Esophagus muscularis mucosa (tissue), 4 donors: ENCODE measurements around the gene UBAC2. TPM values are rescaled to one million over a fixed set of nuclear protein-coding genes. Genes with fewer than 3 reads are reported as not detected.
"Not testable (repeated sequence)": the region's sequence is repeated elsewhere in the genome, so short reads cannot be mapped to it uniquely, and the experiment has no call there.

ENCODE experiments used
- DNase-seq: peaks from one replicate; pipeline ENCODE4 v3.0.0-alpha.2; 2017; ENCODE audit errors: extremely low spot score
- H3K27ac ChIP-seq, 4 donors: fragments of 200-600 bp; sonication (generic); replicated peaks in 1 of 4; 1 replicate in 3 of 4; 2 replicates in 1 of 4; pipeline ENCODE4 v1.5.1; 2016 to 2019; ENCODE audit warnings: mild to moderate bottlenecking in 1 of 4
- H3K27me3 ChIP-seq, 4 donors: fragments of 200-600 bp; sonication (generic); one replicate each; pipeline versions ENCODE4 v1.5.1 to v1.6.0; 2016 to 2019
- H3K36me3 ChIP-seq, 4 donors: fragments of 200-600 bp; sonication (generic); one replicate each; pipeline ENCODE4 v1.5.1; 2016 to 2019
- H3K4me1 ChIP-seq, 4 donors: fragments of 200-600 bp; sonication (generic); one replicate each; pipeline ENCODE4 v1.5.1; 2016 to 2019
- H3K4me3 ChIP-seq, 4 donors: fragments of 200-600 bp; sonication (generic); 1 replicate in 2 of 4; 2 replicates in 2 of 4; pipeline ENCODE4 v1.5.1; 2016 to 2019; ENCODE audit warnings: mild to moderate bottlenecking in 4 of 4, moderate library complexity in 1 of 4
- H3K9me3 ChIP-seq, 4 donors: fragments of 200-600 bp; sonication (generic); 1 replicate in 3 of 4; 2 replicates in 1 of 4; pipeline ENCODE4 v1.5.1; 2016 to 2019
- EP300 ChIP-seq: sonication (generic); formaldehyde crosslinking; IDR thresholded peaks from one replicate; pipeline ENCODE4 v1.6.1; 2017; ENCODE audit warnings: antibody characterized with exemption
- POLR2A ChIP-seq: fragments of 450-650 bp; IDR thresholded peaks from one replicate; pipeline ENCODE4 v1.6.1; 2017; ENCODE audit warnings: antibody characterized with exemption, moderate library complexity, mild to moderate bottlenecking, low read depth
- POLR2AphosphoS5 ChIP-seq, 2 donors: sonication (generic); formaldehyde crosslinking; IDR thresholded peaks; one replicate each; pipeline ENCODE4 v1.6.1; 2017; ENCODE audit warnings: antibody characterized with exemption in 2 of 2
- WGBS: methylation state at CpG from one replicate; pipeline ENCODE4 v1.1.5; 2018; 5-methylcytosine and 5-hydroxymethylcytosine counted together
- intact Hi-C: fragments of 100-400 bp; cut with DNase I; formaldehyde crosslinking; loops from one replicate; pipeline ENCODE4 v1.15.1; 2023
- total RNA-seq, 4 donors: library from RNA; depleted of rRNA; stranded (reverse); fragments of >200 nt; gene quantifications; one replicate each; pipeline versions ENCODE4 v1.1.0 to v1.2.1, GENCODE V29; 2016
- TF ChIP-seq, protein P1 (sequence below), 3 experiments: fragments of 200-600 bp in 2 of 3; fragments of 450-650 bp in 1 of 3; sonication (generic) in 2 of 3; IDR thresholded peaks; one replicate each; pipeline ENCODE4 v1.5.1; 2017 to 2019; ENCODE audit warnings: antibody characterized with exemption in 3 of 3, mild to moderate bottlenecking in 2 of 3, moderate library complexity in 1 of 3

The UBAC2 gene
- total RNA-seq, 4 donors from 2014 or later, result 42.6 to 62.1 (median 50.9) TPM

DNA sequence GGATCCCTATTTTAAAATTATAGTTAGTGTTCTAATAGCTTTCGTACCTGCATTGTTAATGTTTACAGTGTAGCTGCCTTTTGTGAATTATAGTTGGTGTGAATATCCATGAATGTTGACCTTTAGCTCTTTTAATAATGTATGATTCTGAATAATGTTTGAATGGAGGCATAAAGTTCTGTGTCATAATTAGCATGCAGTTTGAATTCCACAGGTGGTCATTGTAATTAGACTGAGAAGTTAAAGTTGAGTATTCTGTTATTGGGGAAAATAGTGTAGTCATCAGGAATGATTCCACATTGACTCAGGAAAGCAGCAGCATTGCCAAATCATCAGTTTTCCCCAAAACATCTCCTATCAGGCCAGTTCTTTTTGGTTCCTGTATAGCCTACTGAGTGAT lies 45.4 kb downstream of the UBAC2 start:
- Histone ChIP-seq H3K9me3 (no peaks in the 10 kb centered on the region), H3K27ac (no peak overlapping the region), H3K4me1 (no peaks in the 10 kb centered on the region), H3K4me3 (no peak overlapping the region), H3K27me3 (no peaks in the 10 kb centered on the region), H3K36me3 (peaks cover 0 to 57% (median 13%) of the 10 kb centered on the region in 4 donors)
- DNase-seq, result no peak
- TF ChIP-seq EP300 (no peak), POLR2AphosphoS5 (IDR thresholded peaks at IDR 0.05) (no peak), POLR2A (no peak)
- TF ChIP-seq, protein P1, sequence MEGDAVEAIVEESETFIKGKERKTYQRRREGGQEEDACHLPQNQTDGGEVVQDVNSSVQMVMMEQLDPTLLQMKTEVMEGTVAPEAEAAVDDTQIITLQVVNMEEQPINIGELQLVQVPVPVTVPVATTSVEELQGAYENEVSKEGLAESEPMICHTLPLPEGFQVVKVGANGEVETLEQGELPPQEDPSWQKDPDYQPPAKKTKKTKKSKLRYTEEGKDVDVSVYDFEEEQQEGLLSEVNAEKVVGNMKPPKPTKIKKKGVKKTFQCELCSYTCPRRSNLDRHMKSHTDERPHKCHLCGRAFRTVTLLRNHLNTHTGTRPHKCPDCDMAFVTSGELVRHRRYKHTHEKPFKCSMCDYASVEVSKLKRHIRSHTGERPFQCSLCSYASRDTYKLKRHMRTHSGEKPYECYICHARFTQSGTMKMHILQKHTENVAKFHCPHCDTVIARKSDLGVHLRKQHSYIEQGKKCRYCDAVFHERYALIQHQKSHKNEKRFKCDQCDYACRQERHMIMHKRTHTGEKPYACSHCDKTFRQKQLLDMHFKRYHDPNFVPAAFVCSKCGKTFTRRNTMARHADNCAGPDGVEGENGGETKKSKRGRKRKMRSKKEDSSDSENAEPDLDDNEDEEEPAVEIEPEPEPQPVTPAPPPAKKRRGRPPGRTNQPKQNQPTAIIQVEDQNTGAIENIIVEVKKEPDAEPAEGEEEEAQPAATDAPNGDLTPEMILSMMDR (IDR thresholded peaks at IDR 0.05), result no peak
- WGBS, result 94% methylated on average over 1 of the region's 1 CpG
- intact Hi-C loops, result no loop called here

DNA sequence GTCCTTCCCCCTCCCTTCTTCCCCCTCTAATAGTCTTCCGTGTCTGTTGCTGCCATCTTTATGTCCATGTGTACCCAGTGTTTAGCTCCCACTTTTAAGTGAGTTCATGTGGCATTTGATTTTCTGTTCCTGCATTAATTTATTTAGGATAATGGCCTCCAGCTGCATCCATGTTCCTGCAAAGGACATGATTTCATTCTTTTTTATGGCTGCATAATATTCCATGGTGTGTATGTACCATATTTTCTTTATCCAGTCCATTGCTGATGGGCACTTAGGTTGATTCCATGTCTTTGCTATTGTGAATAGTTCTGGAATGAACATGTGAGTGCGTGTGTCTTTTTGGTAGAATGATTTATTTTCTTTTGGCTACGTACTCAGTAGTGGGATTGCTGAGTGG lies 48.5 kb downstream of the UBAC2 start:
- H3K27me3 ChIP-seq, H3K9me3 ChIP-seq, intact Hi-C loops, H3K4me1 ChIP-seq, DNase-seq, H3K27ac ChIP-seq, H3K4me3 ChIP-seq: not testable (repeated sequence)
- 96% methylated on average over 3 of the region's 3 CpGs for WGBS
- peaks cover 0 to 43% (median 11%) of the 10 kb centered on the region in 4 donors for H3K36me3 ChIP-seq

- H3K27ac ChIP-seq, DNase-seq, H3K27me3 ChIP-seq, H3K9me3 ChIP-seq, intact Hi-C loops, H3K4me1 ChIP-seq, H3K4me3 ChIP-seq: not testable (repeated sequence)
- peaks cover 0 to 39% (median 11%) of the 10 kb centered on the region in 4 donors for H3K36me3 ChIP-seq
- 95% methylated on average over 2 of the region's 2 CpGs for WGBS
Measured at GRCh38 chr13:99249606-99250005, 49.0 kb downstream of the UBAC2 start.

- Histone ChIP-seq H3K27ac (no peak overlapping the region), H3K27me3 (no peaks in the 10 kb centered on the region), H3K4me1 (peaks cover 0 to 9% (median 4%) of the 10 kb centered on the region in 4 donors), H3K36me3 (peaks cover 0 to 28% (median 7%) of the 10 kb centered on the region in 4 donors), H3K4me3 (no peak overlapping the region), H3K9me3 (no peaks in the 10 kb centered on the region)
- intact Hi-C loops, result no loop called here
- TF ChIP-seq POLR2AphosphoS5 (IDR thresholded peaks at IDR 0.05) (no peak), EP300 (no peak), POLR2A (no peak)
- TF ChIP-seq, protein P1 (IDR thresholded peaks at IDR 0.05), result no peak
- no peak for DNase-seq
- 85% methylated on average over 5 of the region's 5 CpGs for WGBS
Measured at GRCh38 chr13:99250982-99251825, 50.5 kb downstream of the UBAC2 start.

DNA sequence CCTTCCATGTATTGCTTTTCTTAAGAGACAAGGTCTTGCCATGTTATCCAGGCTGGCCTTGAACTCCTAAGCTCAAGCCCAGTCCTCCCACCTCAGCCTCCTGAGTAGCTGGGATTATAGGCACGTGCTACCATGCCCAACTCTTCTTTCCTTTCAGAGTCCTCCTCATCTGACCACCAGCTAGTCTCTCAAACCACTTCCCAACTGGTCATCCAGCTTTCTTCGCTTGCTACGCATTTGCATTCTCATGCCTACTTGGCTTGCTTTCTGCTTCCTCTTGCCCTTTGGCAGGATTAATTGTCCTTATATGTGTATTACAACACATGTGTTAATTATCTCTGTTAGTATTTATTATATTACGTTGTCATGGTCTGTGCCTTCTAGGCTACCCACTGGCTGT lies 51.3 kb downstream of the UBAC2 start:
- Histone ChIP-seq H3K9me3 (no peaks in the 10 kb centered on the region), H3K27me3 (no peaks in the 10 kb centered on the region), H3K4me1 (peaks cover 3 to 16% (median 10%) of the 10 kb centered on the region in 4 donors), H3K27ac (no peak overlapping the region), H3K4me3 (no peak overlapping the region), H3K36me3 (peaks cover 0 to 21% (median 7%) of the 10 kb centered on the region in 4 donors)
- intact Hi-C loops, result no loop called here
- no peak for DNase-seq
- 91% methylated on average over 4 of the region's 4 CpGs for WGBS
- TF ChIP-seq POLR2A (no peak), EP300 (no peak), POLR2AphosphoS5 (IDR thresholded peaks at IDR 0.05) (no peak)
- TF ChIP-seq, protein P1 (IDR thresholded peaks at IDR 0.05), result no peak
